B cell (primary cell): ENCODE results near the gene GLI1.

Source experiments
- EZH2 ChIP-seq: IDR thresholded peaks from 2 replicates; pipeline ENCODE4 v1.6.1; 2012; ENCODE audit warnings: borderline replicate concordance, low read depth, mild to moderate bottlenecking, moderate library complexity, low read length; ENCODE audit not compliant: insufficient read depth, poor library complexity, severe bottlenecking
- TF ChIP-seq, protein P1 (sequence below): fragments of 200-600 bp; IDR thresholded peaks from one replicate; pipeline ENCODE4 v1.8.0; 2022; ENCODE audit warnings: antibody characterized with exemption, mild to moderate bottlenecking

GRCh38 chr12:57415088-57415487, 44.5 kb upstream of the GLI1 start:
- TF ChIP-seq, protein P1, sequence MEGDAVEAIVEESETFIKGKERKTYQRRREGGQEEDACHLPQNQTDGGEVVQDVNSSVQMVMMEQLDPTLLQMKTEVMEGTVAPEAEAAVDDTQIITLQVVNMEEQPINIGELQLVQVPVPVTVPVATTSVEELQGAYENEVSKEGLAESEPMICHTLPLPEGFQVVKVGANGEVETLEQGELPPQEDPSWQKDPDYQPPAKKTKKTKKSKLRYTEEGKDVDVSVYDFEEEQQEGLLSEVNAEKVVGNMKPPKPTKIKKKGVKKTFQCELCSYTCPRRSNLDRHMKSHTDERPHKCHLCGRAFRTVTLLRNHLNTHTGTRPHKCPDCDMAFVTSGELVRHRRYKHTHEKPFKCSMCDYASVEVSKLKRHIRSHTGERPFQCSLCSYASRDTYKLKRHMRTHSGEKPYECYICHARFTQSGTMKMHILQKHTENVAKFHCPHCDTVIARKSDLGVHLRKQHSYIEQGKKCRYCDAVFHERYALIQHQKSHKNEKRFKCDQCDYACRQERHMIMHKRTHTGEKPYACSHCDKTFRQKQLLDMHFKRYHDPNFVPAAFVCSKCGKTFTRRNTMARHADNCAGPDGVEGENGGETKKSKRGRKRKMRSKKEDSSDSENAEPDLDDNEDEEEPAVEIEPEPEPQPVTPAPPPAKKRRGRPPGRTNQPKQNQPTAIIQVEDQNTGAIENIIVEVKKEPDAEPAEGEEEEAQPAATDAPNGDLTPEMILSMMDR: no peak
- TF ChIP-seq EZH2: no peak
